H9 (cell line): ENCODE data around the gene IFT80. TPM values are rescaled to one million over a fixed set of nuclear protein-coding genes. Genes with fewer than 3 reads are reported as not detected.

ENCODE experiments used
- DNase-seq: peaks from one replicate; pipeline ENCODE4 v3.0.0-alpha.2; 2017
- H2AFZ ChIP-seq: one replicate; pipeline ENCODE4 v1.6.1; 2013; ENCODE audit warnings: mild to moderate bottlenecking, low read length, control low read depth, moderate library complexity
- H2AK5ac ChIP-seq: 2 replicates; pipeline ENCODE4 v1.6.1; 2013; ENCODE audit warnings: low read length, control low read depth, mixed read lengths; ENCODE audit not compliant: insufficient read length
- H2BK120ac ChIP-seq: one replicate; pipeline ENCODE4 v1.6.1; 2013; ENCODE audit warnings: low read depth, mild to moderate bottlenecking, low read length, control low read depth, inconsistent platforms; ENCODE audit not compliant: poor library complexity, severe bottlenecking
- H2BK12ac ChIP-seq: 2 replicates; pipeline ENCODE4 v1.6.1; 2013; ENCODE audit warnings: low read length, control low read depth, mixed read lengths, low read depth; ENCODE audit not compliant: insufficient read length
- H2BK15ac ChIP-seq: 2 replicates; pipeline ENCODE4 v1.6.1; 2013; ENCODE audit warnings: low read depth, low read length, control low read depth
- H2BK20ac ChIP-seq: one replicate; pipeline ENCODE4 v1.6.1; 2013; ENCODE audit warnings: low read depth, mild to moderate bottlenecking, low read length, control low read depth, inconsistent platforms; ENCODE audit not compliant: poor library complexity, severe bottlenecking
- H2BK5ac ChIP-seq: 2 replicates; pipeline ENCODE4 v1.6.1; 2013; ENCODE audit warnings: low read length, control low read depth, mixed read lengths; ENCODE audit not compliant: insufficient read length
- H3K14ac ChIP-seq: 2 replicates; pipeline ENCODE4 v1.6.1; 2013; ENCODE audit warnings: low read length, control low read depth; ENCODE audit not compliant: insufficient read depth
- H3K18ac ChIP-seq: 2 replicates; pipeline ENCODE4 v1.6.1; 2013; ENCODE audit warnings: low read depth, mild to moderate bottlenecking, mixed read lengths, low read length, control low read depth; ENCODE audit not compliant: insufficient read length
- H3K23ac ChIP-seq: 2 replicates; pipeline ENCODE4 v1.6.1; 2013; ENCODE audit warnings: low read length, control low read depth, mixed read lengths, low read depth; ENCODE audit not compliant: insufficient read length
- H3K23me2 ChIP-seq: 2 replicates; pipeline ENCODE4 v1.6.1; 2013; ENCODE audit warnings: low read depth, mild to moderate bottlenecking, mixed read lengths, low read length, control low read depth; ENCODE audit not compliant: insufficient read length, poor library complexity, severe bottlenecking
- H3K27ac ChIP-seq: 2 replicates; pipeline ENCODE4 v1.5.1; 2013; ENCODE audit warnings: low read length, control low read depth, mixed read lengths, low read depth; ENCODE audit not compliant: insufficient read length
- H3K27me3 ChIP-seq: 2 replicates; pipeline ENCODE4 v1.6.1; 2013; ENCODE audit warnings: low read length, control low read depth, inconsistent platforms; ENCODE audit not compliant: insufficient read depth
- H3K4ac ChIP-seq: 2 replicates; pipeline ENCODE4 v1.6.1; 2013; ENCODE audit warnings: low read depth, mild to moderate bottlenecking, control low read depth, inconsistent platforms, low read length, moderate library complexity
- H3K4me1 ChIP-seq: 2 replicates; pipeline ENCODE4 v1.6.1; 2013; ENCODE audit warnings: low read length, control low read depth, inconsistent platforms; ENCODE audit not compliant: insufficient read depth
- H3K4me2 ChIP-seq: 2 replicates; pipeline ENCODE4 v1.6.1; 2013; ENCODE audit warnings: low read length, control low read depth, mixed read lengths; ENCODE audit not compliant: insufficient read length, insufficient read depth
- H3K56ac ChIP-seq: 2 replicates; pipeline ENCODE4 v1.6.1; 2013; ENCODE audit warnings: low read depth, mild to moderate bottlenecking, mixed read lengths, low read length, control low read depth; ENCODE audit not compliant: insufficient read length
- H3K79me1 ChIP-seq: 2 replicates; pipeline ENCODE4 v1.6.1; 2013; ENCODE audit warnings: low read depth, mild to moderate bottlenecking, moderate library complexity, low read length, control low read depth, inconsistent platforms; ENCODE audit not compliant: insufficient read depth, poor library complexity, severe bottlenecking
- H3K79me2 ChIP-seq: 2 replicates; pipeline ENCODE4 v1.6.1; 2013; ENCODE audit warnings: low read length, control low read depth, inconsistent platforms; ENCODE audit not compliant: insufficient read depth
- H3K9ac ChIP-seq: 2 replicates; pipeline ENCODE4 v1.6.1; 2013; ENCODE audit warnings: low read length, control low read depth, mixed read lengths; ENCODE audit not compliant: insufficient read length; ENCODE audit errors: extremely low read depth
- H3K9me3 ChIP-seq: one replicate; pipeline ENCODE4 v1.6.1; 2013; ENCODE audit warnings: low read depth, low read length, inconsistent platforms; ENCODE audit not compliant: control insufficient read depth
- H3T11ph ChIP-seq: one replicate; pipeline ENCODE4 v1.6.1; 2013; ENCODE audit warnings: mild to moderate bottlenecking, low read length, control low read depth, inconsistent platforms
- H4K20me1 ChIP-seq: one replicate; pipeline ENCODE4 v1.6.1; 2013; ENCODE audit not compliant: control insufficient read depth, insufficient read length, insufficient read depth
- H4K5ac ChIP-seq: 2 replicates; pipeline ENCODE4 v1.6.1; 2013; ENCODE audit warnings: low read depth, mild to moderate bottlenecking, mixed read lengths, low read length, control low read depth; ENCODE audit not compliant: insufficient read length
- H4K8ac ChIP-seq: replicated peaks from 2 replicates; pipeline ENCODE4 v1.6.1; 2013; ENCODE audit warnings: low read length, control low read depth, mixed read lengths, low read depth; ENCODE audit not compliant: insufficient read length
- H4K91ac ChIP-seq: 2 replicates; pipeline ENCODE4 v1.6.1; 2013; ENCODE audit warnings: low read depth, mild to moderate bottlenecking, moderate library complexity, mixed read lengths, low read length, control low read depth; ENCODE audit not compliant: insufficient read length
- H3K27ac Mint-ChIP-seq, 3 experiments: 2 replicates in 2 of 3; 3 replicates in 1 of 3; pipeline ENCODE4 v1.8.0; 2020 to 2021; ENCODE audit warnings: mixed read lengths in 3 of 3, mild to moderate bottlenecking in 1 of 3, moderate library complexity in 1 of 3
- H3K27me3 Mint-ChIP-seq: 2 replicates; pipeline ENCODE4 v1.8.0; 2021; ENCODE audit warnings: low read depth, mild to moderate bottlenecking, moderate library complexity, mixed read lengths
- H3K36me3 Mint-ChIP-seq, 3 experiments: 2 replicates in 2 of 3; 3 replicates in 1 of 3; pipeline ENCODE4 v1.8.0; 2020 to 2021; ENCODE audit warnings: low read depth in 3 of 3, mixed read lengths in 3 of 3; ENCODE audit not compliant: insufficient read depth in 1 of 3
- H3K4me1 Mint-ChIP-seq, 2 experiments: 2 replicates each; pipeline ENCODE4 v1.8.0; 2020; ENCODE audit warnings: mixed read lengths in 2 of 2
- H3K4me3 Mint-ChIP-seq, 2 experiments: 2 replicates in 1 of 2; 3 replicates in 1 of 2; pipeline ENCODE4 v1.8.0; 2020 to 2021; ENCODE audit warnings: mild to moderate bottlenecking in 2 of 2, mixed read lengths in 2 of 2, moderate library complexity in 1 of 2
- H3K9me3 Mint-ChIP-seq, 2 experiments: 2 replicates in 1 of 2; 3 replicates in 1 of 2; pipeline ENCODE4 v1.8.0; 2020; ENCODE audit warnings: mild to moderate bottlenecking in 2 of 2, mixed read lengths in 2 of 2, moderate library complexity in 1 of 2
- CTCF ChIP-seq: fragments of 200-600 bp; sonication (generic); conservative IDR thresholded peaks from 3 replicates; pipeline ENCODE4 v1.8.0; 2021; ENCODE audit warnings: antibody characterized with exemption, mild to moderate bottlenecking
- WGBS: extraction: QIAGEN DNeasy Blood & Tissue Kit; methylation state at CpG from one replicate; pipeline ENCODE4 v1.1.7; 2013; ENCODE audit warnings: missing lambda C conversion rate, low lambda C conversion rate, mixed read lengths; ENCODE audit not compliant: insufficient read length; ENCODE audit errors: extremely low coverage; 5-methylcytosine and 5-hydroxymethylcytosine counted together
- total RNA-seq: library from RNA; stranded (reverse); gene quantifications from 2 replicates; pipeline ENCODE4 v1.2.1, GENCODE V29; 2021

The IFT80 gene
- total RNA-seq, 1 experiment from 2014 or later: 29.0 TPM

GRCh38 chr3:160398820-160399124 is 253 bp downstream of the IFT80 start:
- Histone ChIP-seq H4K20me1 (no peaks in the 10 kb centered on the region), H3K56ac (no peak overlapping the region), H2BK12ac (no peak overlapping the region), H3T11ph (no peak overlapping the region), H3K9me3 (no peaks in the 10 kb centered on the region), H4K91ac (no peak overlapping the region), H3K4ac (no peak overlapping the region), H4K5ac (no peak overlapping the region), H3K4me2 (peak overlapping the region; percentile 29), H2BK120ac (no peak overlapping the region), H2BK20ac (no peak overlapping the region), H3K23me2 (peaks cover 10% of the 10 kb centered on the region), H3K18ac (no peak overlapping the region), H2AFZ (peak overlapping the region; percentile 32), H2AK5ac (no peak overlapping the region), H3K23ac (no peak overlapping the region), H2BK15ac (no peak overlapping the region), H3K27ac (no peak overlapping the region), H3K4me1 (no peaks in the 10 kb centered on the region), H4K8ac (no peak overlapping the region), H2BK5ac (no peak overlapping the region), H3K9ac (peak overlapping the region; percentile 74), H3K27me3 (no peaks in the 10 kb centered on the region), H3K14ac (no peak overlapping the region; the same call in 1 of the 2 replicates), H3K79me1 (no peaks in the 10 kb centered on the region), H3K79me2 (peaks cover 28% of the 10 kb centered on the region; the same call in 1 of the 2 replicates)
- DNase-seq: no peak
- Mint-ChIP-seq H3K36me3 (peaks cover 16 to 20% (median 17%) of the 10 kb centered on the region in 3 experiments), H3K4me3 (peak overlapping the region; percentile 94 to 98), H3K27ac (peak overlapping the region; percentile 99 to 100 (median 99)), H3K4me1 (peaks cover 37 to 42% of the 10 kb centered on the region in 2 experiments), H3K9me3 (peaks cover 0 to 4% of the 10 kb centered on the region in 2 experiments; a peak in 1 of 5 replicates), H3K27me3 (peaks cover 3% of the 10 kb centered on the region; the same call in 1 of the 2 replicates)
- no peak for TF ChIP-seq CTCF
- no CpG with 5 or more reads among the region's 9 CpGs for WGBS
